Activated CD4-positive, alpha-beta T cell treated with anti-CD3 and anti-CD28 coated beads, Interleukin-10, Interleukin-2, amounts not matched to agents 100 ng/mL and 50 ng/mL, durations not matched to agents 16 hours and 8 hours (primary cell): Measurements from ENCODE around the gene APBA2.

Experiments used
- DNase-seq: peaks from one replicate; pipeline ENCODE4 v3.0.0-alpha.2; 2020

Gene APBA2

DNA sequence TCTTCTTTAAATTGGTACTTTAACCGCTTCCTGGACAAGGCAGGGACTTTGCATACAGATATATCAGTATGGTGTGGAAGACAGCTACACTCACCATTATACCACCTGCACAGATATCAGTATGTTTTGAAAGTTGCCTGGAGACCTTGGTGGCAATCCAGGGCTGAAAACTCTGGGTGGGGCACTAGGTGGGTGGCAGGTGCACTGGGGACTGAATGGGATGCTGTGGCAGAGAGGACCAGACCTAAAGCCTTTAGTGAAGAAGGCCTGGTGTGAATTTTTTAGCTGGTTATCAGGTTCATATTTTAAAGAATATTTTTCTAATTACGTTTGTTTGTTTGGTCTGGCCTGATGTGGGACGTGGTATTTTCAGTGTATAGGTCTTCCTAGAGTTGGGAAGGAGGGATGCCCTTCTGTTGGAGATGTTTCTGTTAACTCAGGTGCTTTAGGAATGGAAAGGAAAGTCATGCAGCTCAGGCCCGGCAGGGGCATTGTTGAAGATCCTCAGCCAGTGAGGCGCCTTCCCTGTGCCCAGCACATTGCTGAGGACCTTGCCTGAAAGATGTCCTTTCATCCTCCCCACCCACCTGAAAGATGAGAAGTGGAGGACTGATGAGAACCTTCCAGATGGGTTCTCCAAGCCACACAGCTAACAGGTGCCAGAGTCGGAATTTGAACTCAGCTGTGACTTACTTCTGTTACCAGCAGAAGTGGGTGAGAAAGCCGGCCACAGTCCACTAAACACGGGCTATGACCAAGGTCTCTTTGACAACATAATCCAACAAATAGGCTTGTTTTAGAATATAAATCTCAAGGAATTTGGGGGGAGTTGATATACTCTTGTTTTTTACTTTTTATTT, 77.3 kb downstream of the APBA2 start:
- no peak for DNase-seq

DNA sequence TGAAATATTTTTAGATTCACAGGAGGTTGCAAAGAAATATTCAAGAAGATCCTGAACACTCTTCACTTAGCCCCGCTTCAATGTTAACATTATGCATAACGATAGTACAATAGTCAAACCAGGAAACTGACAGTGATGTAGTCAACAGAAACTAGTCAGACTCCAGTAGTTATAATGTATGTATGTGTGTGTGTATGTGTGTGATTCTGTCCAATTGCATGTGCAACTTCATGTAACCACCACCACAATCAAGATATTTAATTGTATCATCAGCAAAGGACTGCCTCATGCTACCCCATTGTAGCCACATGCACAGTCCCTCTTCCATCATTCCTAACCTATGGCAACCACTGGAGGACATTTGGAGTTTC, 77.9 kb downstream of the APBA2 start:
- peak; percentile 49 for DNase-seq

DNA sequence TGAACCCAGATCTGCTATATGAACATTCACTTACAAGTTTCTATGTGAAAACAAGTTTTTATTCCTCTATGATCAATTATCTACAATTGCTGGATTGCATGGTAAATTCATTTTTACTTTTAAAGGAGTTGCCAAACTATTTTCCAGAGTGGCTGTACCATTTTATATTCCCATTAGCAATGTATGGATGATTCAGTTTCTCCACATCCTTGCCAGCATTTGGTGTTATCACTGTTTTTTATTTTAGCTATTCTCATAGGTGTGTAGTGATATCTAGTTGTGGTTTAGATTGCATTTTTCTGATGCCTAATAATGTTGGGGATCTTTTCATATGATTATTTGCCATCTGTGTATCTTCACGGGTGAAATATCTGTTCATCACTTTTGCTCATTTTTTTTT, 78.3 kb downstream of the APBA2 start:
- no peak for DNase-seq

DNA sequence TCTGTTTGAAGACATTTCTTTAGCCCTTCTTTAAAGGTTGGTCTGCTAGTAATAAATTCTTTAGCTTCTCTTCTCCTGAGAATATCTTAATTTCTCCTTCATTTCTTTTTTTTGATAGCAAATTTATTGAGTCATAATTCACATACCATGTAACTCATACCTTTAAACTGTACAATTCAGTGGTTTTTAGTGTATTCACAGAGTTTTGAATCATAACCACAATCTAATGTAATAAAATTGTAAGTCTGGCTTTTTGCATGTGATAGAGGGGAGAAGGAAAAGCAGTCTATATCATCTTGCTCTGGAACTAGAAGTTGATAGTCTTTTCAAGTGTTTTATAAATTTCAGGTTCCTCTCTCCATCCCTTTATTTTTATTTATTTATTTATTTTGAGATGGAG, 81.3 kb downstream of the APBA2 start:
- DNase-seq = no peak

DNA sequence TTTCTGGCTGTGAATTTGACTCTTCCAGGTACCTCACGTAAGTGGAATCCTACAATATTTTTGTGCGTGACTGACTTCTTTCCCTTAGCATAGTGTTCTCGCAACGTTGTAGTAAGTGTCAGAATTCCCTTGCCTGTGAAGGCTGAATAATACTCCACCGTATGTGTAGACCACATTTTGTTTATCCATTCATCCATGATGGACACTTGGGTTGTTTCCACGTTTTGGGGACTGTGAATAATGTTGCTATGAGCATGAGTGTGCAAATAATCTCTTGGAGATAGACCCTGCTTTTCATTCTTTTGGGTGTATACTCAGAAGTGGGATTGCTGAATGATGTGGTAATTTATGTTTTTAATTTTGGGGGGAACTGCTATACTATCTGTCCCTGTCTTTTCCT, 82.2 kb downstream of the APBA2 start:
- no peak for DNase-seq

DNA sequence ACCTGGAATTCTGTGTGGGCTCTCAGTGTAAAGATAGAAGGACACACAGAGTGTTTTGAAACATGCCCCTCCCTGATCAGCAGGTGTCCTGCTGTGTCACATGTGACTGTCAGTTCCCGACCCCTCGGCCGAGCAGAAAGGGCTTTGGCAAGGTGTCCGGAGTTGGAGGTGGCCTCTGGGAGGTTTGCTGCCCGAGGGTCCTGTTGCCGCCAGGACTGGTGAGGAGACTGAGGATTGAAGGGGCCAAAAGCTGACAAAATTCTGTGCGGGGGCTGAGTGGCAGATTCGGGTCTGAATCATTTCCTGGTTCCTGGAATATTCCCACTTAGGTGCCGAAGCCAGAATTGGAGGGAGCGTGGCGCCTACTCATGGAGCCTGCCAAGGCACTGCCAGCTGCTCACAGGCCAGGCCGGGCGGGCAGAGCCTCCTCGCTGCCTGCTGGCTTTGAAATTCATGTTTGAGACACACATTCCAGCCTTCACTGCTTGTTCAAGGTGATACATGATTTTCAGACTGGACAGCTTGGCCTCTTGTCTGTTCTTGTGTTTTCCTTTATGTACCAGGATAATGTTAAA, 83.8 kb downstream of the APBA2 start:
- no peak for DNase-seq

DNA sequence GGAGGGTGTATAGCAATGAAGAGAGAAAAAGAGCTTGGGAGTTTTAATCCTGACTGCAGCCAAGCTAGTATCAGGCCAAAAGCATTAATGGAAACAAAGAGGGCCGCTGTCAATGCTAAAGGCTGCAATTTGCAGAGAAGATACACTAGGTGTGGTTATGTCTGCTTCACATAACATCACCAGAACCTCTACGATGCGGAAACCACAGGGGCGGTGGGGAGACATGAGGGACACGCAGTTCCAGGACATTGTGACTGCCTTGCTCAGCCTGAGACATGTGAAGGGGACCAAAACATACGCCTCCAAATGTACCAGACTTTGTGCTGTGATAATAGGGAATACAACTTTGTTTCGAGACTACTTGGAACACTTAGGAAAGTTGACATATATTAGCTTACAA, 88.4 kb downstream of the APBA2 start:
- DNase-seq = no peak

DNA sequence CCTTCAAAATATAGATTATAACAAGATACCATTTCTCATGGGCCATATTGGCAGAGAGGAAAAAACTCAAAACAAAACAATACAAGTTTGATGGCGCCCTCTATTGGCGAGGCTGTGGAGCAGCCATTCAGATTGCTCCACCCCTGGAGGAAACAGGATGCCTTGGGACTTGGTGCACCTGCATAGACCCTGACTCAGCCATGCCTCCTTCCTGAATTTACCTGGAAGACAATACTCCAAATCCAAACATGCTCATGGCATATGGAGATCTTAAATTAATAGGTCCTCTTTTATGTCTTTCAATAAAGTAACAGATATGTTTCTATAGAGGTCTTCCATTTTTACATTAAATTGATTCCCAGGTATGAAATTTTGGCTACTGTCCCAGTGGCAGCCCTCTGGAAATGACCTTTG, 90.0 kb downstream of the APBA2 start:
- DNase-seq = peak; percentile 75

DNA sequence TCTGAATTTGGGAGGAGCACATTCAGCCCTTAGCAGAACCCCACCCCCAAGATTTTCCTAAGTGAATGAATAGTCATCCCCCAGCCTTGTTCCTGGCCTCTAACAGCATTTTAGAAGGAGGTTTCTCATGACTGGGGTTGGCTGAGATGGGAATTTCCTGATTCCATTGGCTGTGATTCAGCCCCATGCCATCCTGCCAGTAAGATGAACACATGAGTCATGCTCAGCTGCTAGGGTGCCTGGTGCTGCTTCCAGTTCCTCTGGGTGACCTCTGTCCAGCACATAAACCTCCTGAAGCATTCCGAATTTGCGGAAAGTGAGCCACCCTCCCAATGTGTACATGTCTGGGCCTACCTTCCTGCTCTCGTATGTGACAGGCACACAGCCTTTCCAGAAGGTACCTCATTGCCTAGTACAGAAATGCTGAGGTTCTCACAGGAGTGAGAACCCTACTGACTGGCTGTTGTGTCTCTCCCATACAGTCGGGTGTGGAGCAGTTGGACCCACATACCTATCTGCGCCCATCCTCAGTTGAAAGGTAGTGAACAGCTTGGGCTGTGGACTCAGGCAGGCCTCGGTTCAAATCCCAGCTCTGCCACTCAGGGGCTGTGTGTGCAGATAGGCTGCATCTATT, 91.7 kb downstream of the APBA2 start:
- DNase-seq = no peak

DNA sequence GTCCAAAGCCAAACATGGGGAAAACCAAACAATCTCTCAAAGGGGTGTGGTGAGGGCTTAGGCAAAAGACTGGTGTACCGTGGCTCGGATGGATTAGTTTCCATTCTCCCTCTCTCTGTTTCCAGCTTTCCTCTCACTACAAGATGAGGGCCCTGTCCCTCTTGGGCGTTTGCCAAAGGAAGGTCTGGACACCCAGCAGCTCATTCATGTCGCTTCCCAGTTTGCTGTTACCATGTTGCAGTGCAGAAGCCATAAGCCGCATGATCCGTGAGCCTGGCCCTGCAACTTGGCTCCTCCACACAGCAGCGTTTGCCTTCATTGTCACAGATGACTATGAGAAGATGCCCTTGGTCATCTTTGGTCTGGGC, 92.2 kb downstream of the APBA2 start:
- no peak for DNase-seq

DNA sequence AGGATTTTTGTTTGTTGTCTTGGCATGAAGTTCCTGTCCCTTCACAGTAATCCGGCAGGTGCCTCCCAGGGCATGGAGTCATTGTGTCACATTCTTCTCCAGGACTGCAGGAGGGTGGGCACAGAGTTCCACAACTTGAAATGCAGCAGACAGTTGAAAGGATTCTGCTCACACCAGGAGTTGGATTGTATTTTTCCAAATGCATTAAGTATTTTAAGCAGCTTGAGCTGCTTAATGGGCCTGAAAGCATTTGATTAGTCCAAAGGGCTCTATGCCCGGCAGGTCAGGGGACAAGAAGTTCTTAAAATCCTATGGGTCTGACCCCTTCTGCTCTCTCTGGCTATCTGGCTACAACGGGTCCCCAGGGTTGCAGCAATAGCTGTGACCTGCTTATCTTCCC, 92.9 kb downstream of the APBA2 start:
- DNase-seq = no peak

DNA sequence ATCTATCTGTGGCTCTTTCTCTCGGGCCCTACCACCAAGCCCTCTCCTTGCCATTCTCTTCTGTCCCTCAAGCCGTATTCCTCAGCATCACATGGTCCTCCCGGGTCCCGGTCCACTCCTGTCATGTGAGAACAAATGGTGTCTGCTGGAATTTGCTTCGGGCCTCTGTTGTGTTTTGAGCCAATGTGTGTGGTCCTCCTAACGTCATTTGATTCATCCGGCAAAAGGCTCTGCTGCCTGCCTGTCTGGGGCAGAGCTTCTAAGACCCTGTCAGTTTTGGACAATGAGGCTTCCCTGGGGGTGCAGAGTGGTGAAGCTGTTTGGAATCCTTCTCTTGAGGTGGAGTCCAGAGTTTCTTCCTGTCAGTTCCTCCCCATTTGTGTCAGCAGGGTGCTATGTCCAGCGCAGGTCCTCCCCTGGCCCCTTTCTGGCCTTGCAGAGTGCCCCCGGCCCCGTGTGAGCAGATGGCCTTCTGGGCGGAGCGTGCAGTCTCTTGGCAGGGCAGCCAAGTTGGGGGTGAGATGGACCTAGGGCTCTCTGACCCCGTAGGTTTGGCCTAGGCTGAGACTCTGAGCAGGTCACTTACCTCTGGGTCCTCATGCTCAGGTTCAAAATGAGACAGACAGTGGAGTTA, 93.6 kb downstream of the APBA2 start:
- DNase-seq = no peak

DNA sequence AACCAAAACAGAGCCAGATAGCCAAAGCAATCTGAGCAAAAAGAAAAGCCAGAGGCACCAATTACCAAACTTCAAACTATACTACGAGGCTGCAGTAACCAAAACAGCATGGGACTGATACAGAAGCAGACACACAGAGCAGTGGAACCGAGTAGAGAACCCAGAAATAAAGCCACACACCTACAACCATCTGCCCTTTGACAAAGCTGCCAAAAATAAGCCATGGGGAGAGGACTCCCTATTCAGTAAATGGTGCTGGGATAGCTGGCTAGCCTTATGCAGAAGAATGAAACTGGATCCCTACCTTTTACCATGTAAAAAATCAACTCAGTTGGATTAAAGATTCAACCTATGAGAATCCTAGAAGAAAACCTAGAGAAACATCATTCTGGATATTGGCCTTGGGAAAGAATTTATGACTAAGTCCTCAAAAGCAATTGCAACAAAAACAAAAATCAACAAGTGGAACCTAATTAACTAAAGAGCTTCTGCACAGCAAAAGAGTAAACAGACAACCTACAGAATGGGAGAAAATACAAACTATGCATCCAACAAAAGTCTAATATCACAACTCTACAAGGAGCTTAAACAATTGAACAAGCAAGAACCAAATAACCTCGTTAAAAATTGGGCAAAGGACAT, 95.1 kb downstream of the APBA2 start:
- no peak for DNase-seq

DNA sequence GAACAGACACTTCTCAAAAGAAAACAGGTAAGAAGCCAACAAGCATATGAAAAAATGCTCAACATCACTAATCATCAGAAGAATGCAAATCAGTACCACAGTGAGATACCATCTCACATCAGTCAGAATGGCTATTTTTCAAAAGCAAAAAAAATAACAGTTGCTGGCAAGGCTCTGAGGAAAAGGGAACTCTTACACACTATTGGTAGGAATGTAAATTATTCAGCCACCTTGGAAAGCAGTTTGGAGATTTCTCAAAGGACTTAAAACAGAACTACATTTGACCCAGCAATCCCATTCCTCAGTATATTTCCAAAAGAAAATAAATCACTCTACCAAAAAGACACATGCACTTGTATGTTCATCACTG, 95.6 kb downstream of the APBA2 start:
- no peak for DNase-seq

DNA sequence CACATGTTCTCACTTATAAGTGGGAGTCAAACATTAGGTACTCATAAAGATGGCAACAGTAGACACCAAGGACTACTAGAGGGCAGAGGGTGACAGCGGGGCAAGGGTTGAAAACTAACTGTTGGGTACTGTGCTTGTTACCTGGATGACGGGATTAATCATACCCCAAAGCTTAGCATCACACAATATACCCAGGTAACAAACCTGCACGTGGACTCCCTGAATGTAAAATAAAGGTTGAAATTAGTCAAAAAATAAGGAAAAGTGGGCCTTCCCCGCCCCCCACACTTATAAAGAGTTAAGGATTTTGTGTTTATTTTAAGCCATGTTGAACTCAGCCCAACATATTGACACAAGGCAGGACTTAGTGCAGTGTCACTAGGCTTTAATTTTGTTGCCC, 96.1 kb downstream of the APBA2 start:
- DNase-seq = no peak

DNA sequence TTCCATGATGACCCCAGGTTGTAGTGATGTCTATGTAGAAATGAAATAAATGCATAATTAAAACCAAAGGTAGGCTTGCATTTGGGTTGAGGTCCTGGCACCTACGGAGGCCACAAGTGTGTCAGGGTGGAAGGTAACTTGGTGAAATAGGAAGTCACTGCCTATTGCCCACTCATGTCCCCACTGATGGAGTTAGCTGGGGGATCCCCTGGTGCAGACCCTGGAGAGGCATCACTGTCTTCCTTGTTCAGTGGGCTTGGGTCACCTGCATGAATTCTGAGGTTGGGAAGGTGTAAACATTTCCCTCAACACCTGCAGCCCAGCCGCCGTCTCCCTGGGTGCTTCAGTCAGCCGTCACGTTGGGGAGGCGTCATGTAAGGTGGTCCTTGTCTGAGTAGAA, 97.1 kb downstream of the APBA2 start:
- DNase-seq = no peak

DNA sequence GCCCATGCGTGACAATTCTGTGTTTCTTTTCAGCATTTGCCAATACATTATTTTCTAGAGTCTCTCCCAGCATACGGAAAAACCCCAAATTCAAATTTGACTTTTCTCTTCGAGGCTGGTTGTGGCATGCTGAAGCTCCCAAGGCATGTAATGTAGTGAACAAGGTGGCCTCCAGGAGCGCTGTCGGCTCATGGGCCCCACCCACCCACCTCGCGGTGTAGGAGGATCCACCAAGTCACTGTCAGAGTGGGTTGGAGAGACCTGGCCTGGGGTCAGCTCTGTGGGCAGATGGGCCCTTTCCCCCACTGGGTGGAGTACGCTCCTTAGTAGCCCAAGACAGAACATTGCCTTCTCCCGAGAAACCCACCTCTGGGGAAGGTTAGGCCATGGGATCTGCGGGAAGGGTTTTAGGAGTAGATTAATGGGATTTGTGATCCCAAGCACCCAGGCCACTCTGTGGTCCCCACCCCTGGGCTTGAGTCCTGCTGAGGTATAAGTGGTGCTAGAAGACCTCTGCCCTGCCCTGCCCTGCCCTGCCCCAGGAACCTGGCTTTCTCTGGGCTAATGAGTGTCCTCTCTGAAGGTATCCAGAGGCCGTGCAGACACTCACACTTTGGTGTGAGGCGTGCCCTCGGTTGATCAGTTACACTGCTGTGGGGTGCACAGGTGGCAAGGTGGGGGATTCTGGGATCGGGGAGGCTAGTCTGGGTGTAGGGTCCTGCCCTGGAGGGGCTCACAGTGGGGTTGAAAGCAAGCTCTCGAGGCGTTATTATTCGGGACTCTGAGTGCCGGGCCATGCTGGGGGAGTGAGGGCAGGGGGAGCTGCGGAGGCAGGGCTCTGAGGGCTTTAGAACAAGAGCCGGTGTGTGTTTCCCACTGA, 97.9 kb downstream of the APBA2 start:
- DNase-seq = no peak

DNA sequence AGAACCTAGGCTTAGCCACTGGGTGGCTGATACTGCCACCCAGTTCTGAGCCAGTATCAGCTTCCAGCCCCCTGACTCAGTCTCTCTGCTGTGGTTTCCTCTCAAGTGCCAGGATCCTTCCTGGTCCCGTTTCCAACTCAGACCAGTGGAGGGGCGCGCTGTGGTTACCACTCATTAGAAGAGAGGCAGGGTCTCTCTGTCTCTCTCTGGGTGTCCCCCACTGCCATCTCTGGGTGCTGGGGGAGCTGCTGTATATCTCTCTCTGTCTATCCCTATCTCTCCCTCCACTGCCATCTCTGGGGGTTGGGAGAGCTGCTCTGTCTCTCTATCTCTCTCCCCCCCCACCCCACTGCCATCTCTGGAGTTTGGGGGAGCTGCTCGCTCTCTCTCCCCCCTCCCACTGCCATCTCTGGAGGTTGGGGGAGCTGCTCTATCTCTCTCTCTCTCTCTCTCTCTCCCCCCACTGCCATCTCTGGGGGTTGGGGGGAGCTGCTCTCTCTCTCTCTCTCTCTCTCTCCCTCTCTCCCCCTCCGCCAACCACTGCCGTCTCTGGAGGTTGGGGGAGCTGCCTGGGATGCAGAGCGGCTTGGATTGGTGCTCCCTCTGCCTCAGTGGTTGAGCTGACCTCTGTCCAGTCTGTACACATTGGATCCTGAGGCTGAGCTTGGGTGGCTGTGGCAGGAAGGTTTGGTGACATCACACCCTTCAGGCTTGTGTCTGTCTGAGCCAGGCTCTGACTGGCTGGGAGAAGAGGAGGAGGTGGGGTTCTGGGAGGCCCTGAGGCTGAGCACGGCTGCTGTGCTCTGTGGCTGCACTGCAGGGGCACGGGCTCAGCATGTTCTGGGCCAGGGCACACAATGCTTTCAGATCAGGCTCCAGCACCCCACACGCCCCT, 98.9 kb downstream of the APBA2 start:
- no peak for DNase-seq

DNA sequence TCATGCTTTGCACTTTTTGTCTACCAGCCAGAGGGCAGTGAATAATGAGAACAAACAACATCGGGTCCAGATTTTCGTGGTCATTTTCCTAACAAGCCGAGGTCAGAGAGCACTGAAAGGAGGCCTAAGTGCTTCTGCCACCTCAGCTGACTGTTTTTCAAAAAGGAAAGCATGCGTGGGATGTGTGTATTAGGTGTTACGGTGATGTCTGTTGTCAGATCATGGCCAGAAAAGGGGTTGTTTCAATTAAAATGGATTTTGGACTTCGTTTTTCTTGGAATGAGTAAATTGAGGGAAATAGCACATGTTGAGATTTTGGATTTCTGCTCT, 99.5 kb downstream of the APBA2 start:
- DNase-seq = no peak

DNA sequence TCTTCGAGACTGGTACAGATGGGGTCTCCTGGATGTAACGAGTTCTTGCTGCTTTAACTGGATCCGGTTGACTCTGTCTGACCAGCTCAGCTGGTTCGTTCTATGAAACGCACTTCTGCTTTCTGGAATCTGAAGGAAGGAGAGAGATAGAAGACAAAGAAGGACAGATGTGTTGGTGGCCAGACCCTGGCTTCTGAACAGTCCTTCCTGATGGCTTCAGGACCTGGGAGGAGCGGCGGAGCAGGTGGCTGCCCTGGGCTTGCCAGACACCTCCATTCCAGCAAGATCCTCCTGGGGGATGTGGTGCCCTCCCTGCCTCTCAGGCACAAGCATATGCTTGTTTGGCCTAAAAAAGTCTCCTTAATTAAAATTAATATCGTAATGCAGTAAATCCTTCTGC, 99.9 kb downstream of the APBA2 start:
- DNase-seq = no peak

DNA sequence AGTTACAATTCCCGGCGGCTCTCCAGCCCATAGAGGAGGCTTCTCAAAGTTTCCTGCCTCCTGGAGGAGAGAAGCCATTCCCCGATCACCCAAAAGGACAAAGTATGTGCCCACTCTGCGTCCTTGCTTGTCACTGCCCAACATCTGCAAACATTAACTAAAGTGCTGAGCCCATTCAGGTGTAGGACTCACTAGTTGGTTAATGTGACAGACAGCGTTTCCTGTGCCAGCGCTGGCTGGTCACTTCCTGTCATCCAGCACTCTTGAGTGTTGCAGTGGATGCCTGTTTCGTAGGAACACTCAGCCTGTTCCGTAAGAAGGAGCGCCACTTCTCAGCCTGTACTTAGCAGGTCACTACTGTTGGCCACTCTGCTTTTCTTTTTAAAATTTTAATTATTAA, 100.3 kb downstream of the APBA2 start:
- DNase-seq = no peak

DNA sequence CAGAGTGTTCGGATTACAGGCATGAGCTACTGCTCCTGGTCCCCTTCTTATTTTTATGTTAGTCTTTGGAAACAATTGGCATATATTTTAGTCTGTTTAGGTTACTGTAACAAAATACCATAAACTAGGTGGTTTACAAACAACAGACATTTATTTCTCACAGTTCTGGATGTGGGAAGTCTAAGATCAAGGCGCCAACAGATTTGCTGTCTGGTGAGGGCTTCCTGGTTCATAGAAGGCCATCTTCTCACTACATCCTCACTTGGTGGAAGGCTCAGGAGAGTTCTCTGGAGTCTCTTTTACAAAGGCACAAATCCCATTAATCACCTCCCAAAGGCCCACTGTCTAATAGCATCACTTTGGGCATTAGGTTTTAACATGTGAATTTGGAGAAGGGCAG, 101.0 kb downstream of the APBA2 start:
- DNase-seq = no peak
